ENCODE measurements around the gene ACTR2. TPM values are rescaled to one million over a fixed set of nuclear protein-coding genes. Genes with fewer than 3 reads are reported as not detected.

The ACTR2 gene
- total RNA-seq, 1 experiment from 2014 or later, result 347 TPM

DNA sequence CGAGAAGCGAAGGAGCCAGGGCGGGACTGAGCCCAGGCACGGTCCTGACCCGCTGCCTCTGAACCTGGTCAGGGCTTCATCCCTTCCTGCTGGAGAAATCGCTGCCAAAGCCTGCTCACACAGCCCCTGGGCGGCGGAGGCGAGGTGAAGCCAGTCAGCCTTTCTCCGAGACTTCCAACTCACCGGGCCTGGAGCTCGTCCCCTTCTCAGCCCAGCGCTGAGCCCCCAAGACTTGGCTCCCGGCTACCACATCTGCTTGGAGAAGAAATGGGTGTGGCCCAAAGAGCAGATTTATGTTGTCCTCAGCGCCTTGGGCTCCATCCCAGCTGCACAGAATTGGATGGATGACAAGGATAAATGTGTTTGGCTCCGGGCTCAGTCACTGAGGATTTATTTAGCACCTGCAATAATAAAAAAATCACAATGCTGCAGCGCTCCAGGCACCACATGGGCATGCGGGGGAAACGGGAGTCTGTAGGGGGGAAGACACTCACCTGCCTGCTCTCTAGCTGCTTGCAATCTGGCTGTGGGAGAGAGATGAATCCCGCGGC lies 64.9 kb downstream of the ACTR2 start:
- DNase-seq (ENCODE audit: low read depth, low spot score) (no peak), ATAC-seq (no peak)
- Histone ChIP-seq H3K4me1 (ENCODE audit: control insufficient read depth, insufficient read depth, low read length) (no peaks in the 10 kb centered on the region), H3K27ac (ENCODE audit: low read length) (no peak overlapping the region), H3K4me3 (ENCODE audit: low read depth in 2 of 2, low read length in 2 of 2) (no peak overlapping the region), H3K36me3 (ENCODE audit: control insufficient read depth, insufficient read depth, low read length) (no peaks in the 10 kb centered on the region), H3K9me3 (ENCODE audit: control insufficient read depth, insufficient read depth, low read depth, low read length) (no peaks in the 10 kb centered on the region), H3K27me3 (ENCODE audit: control insufficient read depth, insufficient read depth, low read length) (no peaks in the 10 kb centered on the region)
- intact Hi-C loops (cut with micrococcal nuclease; ENCODE audit: unreplicated experiment), result no loop called here
- in situ Hi-C loops (cut with HindIII; ENCODE audit: low pct_unique_long_range_greater_than_20kb, low sequenced_read_pairs), result no loop called here
- POLR2A ChIA-PET, result no interaction called here
- CTCF ChIA-PET, result interaction anchor here (0.7 kb wide), 1 partner anchor 8 kb away, joined by 3 read pairs; no protein-coding TSS in a partner anchor
- no TSS peak for BruUV-seq (replicated peaks)
- TF ChIP-seq POLR2AphosphoS5 (IDR thresholded peaks at IDR 0.05; ENCODE audit: low read depth, low read length) (no peak), REST (IDR thresholded peaks at IDR 0.05; ENCODE audit: insufficient read depth in 1 of 2, low read depth in 2 of 2, low read length in 1 of 2) (no peak), TCF7L2 (IDR thresholded peaks at IDR 0.05; ENCODE audit: low read depth, low read length) (no peak), SIN3A (IDR thresholded peaks at IDR 0.05; ENCODE audit: borderline replicate concordance, insufficient read depth, low read depth, low read length) (no peak)
- TF ChIP-seq, protein P1, sequence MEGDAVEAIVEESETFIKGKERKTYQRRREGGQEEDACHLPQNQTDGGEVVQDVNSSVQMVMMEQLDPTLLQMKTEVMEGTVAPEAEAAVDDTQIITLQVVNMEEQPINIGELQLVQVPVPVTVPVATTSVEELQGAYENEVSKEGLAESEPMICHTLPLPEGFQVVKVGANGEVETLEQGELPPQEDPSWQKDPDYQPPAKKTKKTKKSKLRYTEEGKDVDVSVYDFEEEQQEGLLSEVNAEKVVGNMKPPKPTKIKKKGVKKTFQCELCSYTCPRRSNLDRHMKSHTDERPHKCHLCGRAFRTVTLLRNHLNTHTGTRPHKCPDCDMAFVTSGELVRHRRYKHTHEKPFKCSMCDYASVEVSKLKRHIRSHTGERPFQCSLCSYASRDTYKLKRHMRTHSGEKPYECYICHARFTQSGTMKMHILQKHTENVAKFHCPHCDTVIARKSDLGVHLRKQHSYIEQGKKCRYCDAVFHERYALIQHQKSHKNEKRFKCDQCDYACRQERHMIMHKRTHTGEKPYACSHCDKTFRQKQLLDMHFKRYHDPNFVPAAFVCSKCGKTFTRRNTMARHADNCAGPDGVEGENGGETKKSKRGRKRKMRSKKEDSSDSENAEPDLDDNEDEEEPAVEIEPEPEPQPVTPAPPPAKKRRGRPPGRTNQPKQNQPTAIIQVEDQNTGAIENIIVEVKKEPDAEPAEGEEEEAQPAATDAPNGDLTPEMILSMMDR (IDR thresholded peaks at IDR 0.05), result no peak

- intact Hi-C loops (cut with micrococcal nuclease; ENCODE audit: unreplicated experiment) (no loop called here), in situ Hi-C loops (cut with HindIII; ENCODE audit: low pct_unique_long_range_greater_than_20kb, low sequenced_read_pairs) (no loop called here)
- ChIA-PET CTCF (no interaction called here), POLR2A (interaction anchor here (0.5 kb wide), 1 partner anchor 21 kb away, joined by 3 read pairs; no protein-coding TSS in a partner anchor)
- Histone ChIP-seq H3K36me3 (ENCODE audit: control insufficient read depth, insufficient read depth, low read length) (no peaks in the 10 kb centered on the region), H3K4me1 (ENCODE audit: control insufficient read depth, insufficient read depth, low read length) (no peaks in the 10 kb centered on the region), H3K27me3 (ENCODE audit: control insufficient read depth, insufficient read depth, low read length) (no peaks in the 10 kb centered on the region), H3K4me3 (ENCODE audit: low read depth in 2 of 2, low read length in 2 of 2) (no peak overlapping the region), H3K27ac (ENCODE audit: low read length) (no peak overlapping the region), H3K9me3 (ENCODE audit: control insufficient read depth, insufficient read depth, low read depth, low read length) (no peaks in the 10 kb centered on the region)
- ATAC-seq (no peak), DNase-seq (ENCODE audit: low read depth, low spot score) (no peak)
- BruUV-seq (replicated peaks), result no TSS peak
- TF ChIP-seq, protein P1 (IDR thresholded peaks at IDR 0.05), result no peak
- no peak for TF ChIP-seq SIN3A (IDR thresholded peaks at IDR 0.05; ENCODE audit: borderline replicate concordance, insufficient read depth, low read depth, low read length)
- no peak for TF ChIP-seq REST (IDR thresholded peaks at IDR 0.05; ENCODE audit: insufficient read depth in 1 of 2, low read depth in 2 of 2, low read length in 1 of 2)
- TF ChIP-seq POLR2AphosphoS5 (IDR thresholded peaks at IDR 0.05; ENCODE audit: low read depth, low read length), result no peak
- TF ChIP-seq TCF7L2 (IDR thresholded peaks at IDR 0.05; ENCODE audit: low read depth, low read length), result no peak
Measured at GRCh38 chr2:65293376-65293775, 65.7 kb downstream of the ACTR2 start.
